CD8-positive, alpha-beta memory T cell (primary cell): Measurements from ENCODE around the gene GREM1. TPM values are rescaled to one million over a fixed set of nuclear protein-coding genes. Genes with fewer than 3 reads are reported as not detected.

ENCODE experiments used
- CTCF ChIA-PET: fragments of 350-600 bp; sonication (Branson Sonifier 250); formaldehyde crosslinking; loops from one replicate; lab custom pipeline; 2021; ENCODE audit warnings: antibody characterized with exemption; lab: Charles Lee
- POLR2A ChIA-PET: fragments of 350-600 bp; sonication (Branson Sonifier 250); formaldehyde crosslinking; loops from one replicate; lab custom pipeline; 2021; ENCODE audit warnings: antibody characterized with exemption; lab: Charles Lee
- DNase-seq, 5 donors: peaks; one replicate each; pipeline versions ENCODE4 v3.0.0 to v3.0.0-alpha.2; 2020 to 2022; ENCODE audit warnings: mixed read lengths in 1 of 5
- H3K27ac ChIP-seq: one replicate; pipeline ENCODE4 v1.7.0; 2013; ENCODE audit warnings: low read depth, mild to moderate bottlenecking, low read length, moderate library complexity
- H3K27me3 ChIP-seq: 2 replicates; pipeline ENCODE4 v1.7.0; 2013; ENCODE audit warnings: low read length, mild to moderate bottlenecking; ENCODE audit not compliant: insufficient read depth, poor library complexity, severe bottlenecking
- H3K36me3 ChIP-seq: 2 replicates; pipeline ENCODE4 v1.7.0; 2013; ENCODE audit warnings: mild to moderate bottlenecking, low read length, moderate library complexity; ENCODE audit not compliant: insufficient read depth
- H3K4me1 ChIP-seq: 2 replicates; pipeline ENCODE4 v1.7.0; 2013; ENCODE audit warnings: mild to moderate bottlenecking, low read length, moderate library complexity; ENCODE audit not compliant: insufficient read depth
- H3K4me3 ChIP-seq: 2 replicates; pipeline ENCODE4 v1.7.0; 2013; ENCODE audit warnings: mild to moderate bottlenecking, low read length
- H3K9me3 ChIP-seq: 2 replicates; pipeline ENCODE4 v1.7.0; 2013; ENCODE audit warnings: mild to moderate bottlenecking, low read length
- H3K27ac Mint-ChIP-seq, 8 donors: one replicate each; pipeline ENCODE4 v1.8.0; 2020 to 2021; ENCODE audit warnings: mixed read lengths in 8 of 8, mild to moderate bottlenecking in 6 of 8, inconsistent platforms in 3 of 8, moderate library complexity in 3 of 8
- H3K27me3 Mint-ChIP-seq, 2 donors: one replicate each; pipeline ENCODE4 v1.8.0; 2020 to 2021; ENCODE audit warnings: mixed read lengths in 2 of 2, mild to moderate bottlenecking in 1 of 2, moderate library complexity in 1 of 2
- H3K36me3 Mint-ChIP-seq, 3 donors: one replicate each; pipeline ENCODE4 v1.8.0; 2020 to 2021; ENCODE audit warnings: mixed read lengths in 3 of 3, inconsistent platforms in 1 of 3, mild to moderate bottlenecking in 1 of 3
- H3K4me1 Mint-ChIP-seq, 3 donors: one replicate each; pipeline ENCODE4 v1.8.0; 2020 to 2021; ENCODE audit warnings: mixed read lengths in 3 of 3, inconsistent platforms in 1 of 3, mild to moderate bottlenecking in 1 of 3
- H3K4me3 Mint-ChIP-seq, 7 donors: one replicate each; pipeline ENCODE4 v1.8.0; 2020 to 2021; ENCODE audit warnings: mixed read lengths in 7 of 7, mild to moderate bottlenecking in 6 of 7, moderate library complexity in 4 of 7, inconsistent platforms in 2 of 7
- H3K9me3 Mint-ChIP-seq, 5 donors: one replicate each; pipeline ENCODE4 v1.8.0; 2020 to 2022; ENCODE audit warnings: mixed read lengths in 5 of 5, mild to moderate bottlenecking in 3 of 5, moderate library complexity in 2 of 5, inconsistent platforms in 1 of 5
- polyA plus RNA-seq: library from polyadenylated mRNA; unstranded; fragments of 300-500 nt; fragmentation: Illumina TruSeq; gene quantifications from one replicate; pipeline ENCODE4 v1.2.3, GENCODE V29; 2021
- total RNA-seq, 2 experiments: library from RNA; stranded (reverse); gene quantifications; one replicate each; pipeline ENCODE4 v1.2.3, GENCODE V29; 2021

Gene GREM1
- total and polyA plus RNA-seq, 3 experiments from 2014 or later = not detected

GRCh38 chr15:32792436-32792835, 74.6 kb downstream of the GREM1 start:
- H3K4me1 ChIP-seq = no peaks in the 10 kb centered on the region
- no peak overlapping the region for H3K27ac ChIP-seq
- no peaks in the 10 kb centered on the region for H3K27me3 ChIP-seq
- no peaks in the 10 kb centered on the region for H3K9me3 Mint-ChIP-seq
- no peaks in the 10 kb centered on the region for H3K27me3 Mint-ChIP-seq
- ChIA-PET CTCF (no interaction called here), POLR2A (no interaction called here)
- H3K4me3 Mint-ChIP-seq = no peak overlapping the region
- DNase-seq = no peak
- peaks cover 0 to 2% (median 0%) of the 10 kb centered on the region in 3 donors for H3K36me3 Mint-ChIP-seq
- H3K36me3 ChIP-seq = no peaks in the 10 kb centered on the region
- H3K4me3 ChIP-seq = no peak overlapping the region
- no peaks in the 10 kb centered on the region for H3K9me3 ChIP-seq
- H3K27ac Mint-ChIP-seq = no peak overlapping the region
- H3K4me1 Mint-ChIP-seq = no peaks in the 10 kb centered on the region

Other genes with a start within 250 kb of the GREM1 start
- 1 to 10 TPM in 1 of 2 experiments, under 1 TPM in 1; 0.82 to 1.2 TPM for gene GOLGA8N, start 124.5 kb upstream of the GREM1 start, total RNA-seq
- 0.86 TPM for gene GOLGA8N, start 124.5 kb upstream of the GREM1 start, polyA plus RNA-seq
- 100 to 1,000 TPM in 1 of 2 experiments, 10 to 100 TPM in 1; 88.4 to 106 TPM for gene ARHGAP11A, start 102.5 kb upstream of the GREM1 start, total RNA-seq
- gene ARHGAP11A, start 102.5 kb upstream of the GREM1 start, polyA plus RNA-seq = 3.6 TPM
- under 1 TPM; 0.24 to 0.28 TPM for gene SCG5, start 76.3 kb upstream of the GREM1 start, total RNA-seq
- not detected for gene SCG5, start 76.3 kb upstream of the GREM1 start, polyA plus RNA-seq